ENCODE results near the gene CORO1C. TPM values are rescaled to one million over a fixed set of nuclear protein-coding genes. Genes with fewer than 3 reads are reported as not detected.

CORO1C gene
- total RNA-seq, 4 donors from 2014 or later, result 100 to 273 (median 154) TPM

- ATAC-seq (ENCODE audit: low FRiP score) (peak; percentile 54), DNase-seq (ENCODE audit: low spot score) (no peak)
- TF ChIP-seq CTCF (IDR thresholded peaks at IDR 0.05), result no peak
These were observed 8.1 kb downstream of the CORO1C start for GRCh38 chr12:108722992-108723766.

GRCh38 chr12:108722463-108722862 lies 8.9 kb downstream of the CORO1C start:
- TF ChIP-seq CTCF (IDR thresholded peaks at IDR 0.05), result no peak
- DNase-seq (ENCODE audit: low spot score) (no peak), ATAC-seq (ENCODE audit: low FRiP score) (no peak)

- no peak for TF ChIP-seq CTCF (IDR thresholded peaks at IDR 0.05)
- DNase-seq (ENCODE audit: low spot score), result no peak
- ATAC-seq (ENCODE audit: low FRiP score), result no peak
These were observed 9.5 kb downstream of the CORO1C start for GRCh38 chr12:108721824-108722223.

- no peak for DNase-seq (ENCODE audit: low spot score)
- no peak for TF ChIP-seq CTCF (IDR thresholded peaks at IDR 0.05)
- ATAC-seq (ENCODE audit: low FRiP score), result peak; percentile 55
These were observed 10.4 kb downstream of the CORO1C start for GRCh38 chr12:108720757-108721514.

GRCh38 chr12:108717243-108717642 lies 14.1 kb downstream of the CORO1C start:
- TF ChIP-seq CTCF (IDR thresholded peaks at IDR 0.05), result no peak
- no peak for ATAC-seq (ENCODE audit: low FRiP score)
- DNase-seq (ENCODE audit: low spot score), result no peak

- no peak for TF ChIP-seq CTCF (IDR thresholded peaks at IDR 0.05)
- no peak for DNase-seq (ENCODE audit: low spot score)
- no peak for ATAC-seq (ENCODE audit: low FRiP score)
These were observed 16.5 kb downstream of the CORO1C start for GRCh38 chr12:108714866-108715265.

All from omental fat pad (tissue), 4 donors.